GM12878 (cell line): Measurements from ENCODE around the gene MAMDC2. TPM values are rescaled to one million over a fixed set of nuclear protein-coding genes. Genes with fewer than 3 reads are reported as not detected.

ENCODE experiments used
- ATAC-seq: fragments of 200-7000 bp; cut with Tn5 transposase; 3 replicates; pipeline ENCODE4 v1.9.1; 2020; ENCODE audit warnings: mild to moderate bottlenecking, moderate library complexity
- BruUV-seq: library from RNA; stranded (reverse); fragments of 400-500 nt; replicated peaks from 2 replicates; lab custom pipeline; 2021; lab: Mats Ljungman, UMichigan
- CTCF ChIA-PET: fragments of 300-600 bp; sonication (Branson Sonifier 250); formaldehyde crosslinking; extraction: SDS; loops from one replicate; lab custom pipeline; 2021; ENCODE audit warnings: inconsistent platforms; lab: Yijun Ruan, JAX
- POLR2A ChIA-PET: fragments of 350-600 bp; formaldehyde crosslinking; extraction: SDS; loops from one replicate; lab custom pipeline; 2021; ENCODE audit warnings: inconsistent platforms; lab: Charles Lee
- RAD21 ChIA-PET: fragments of 300-600 bp; sonication (Branson Sonifier 250); formaldehyde crosslinking; loops from one replicate; lab custom pipeline; 2023; ENCODE audit warnings: antibody characterized with exemption; ENCODE audit not compliant: unreplicated experiment; lab: Charles Lee
- SMC1A ChIA-PET: fragments of 300-600 bp; sonication (Branson Sonifier 250); formaldehyde crosslinking; loops from one replicate; lab custom pipeline; 2023; ENCODE audit not compliant: unreplicated experiment, uncharacterized antibody; lab: Charles Lee
- DNase-seq: peaks from one replicate; pipeline ENCODE4 v3.0.0-alpha.2; 2011; ENCODE audit warnings: low read depth, low spot score
- FAIRE-seq: peaks from 3 replicates; lab custom pipeline; 2011; peaks lifted over from hg19 to GRCh38; lab: Jason Lieb, UNC
- H2AFZ ChIP-seq: 2 replicates; pipeline ENCODE4 v1.6.0; 2011; ENCODE audit warnings: low read depth, low read length, control low read depth; ENCODE audit not compliant: control insufficient read depth
- H3K27ac ChIP-seq: 2 replicates; pipeline ENCODE4 v1.5.1; 2011; ENCODE audit warnings: control low read depth; ENCODE audit not compliant: control insufficient read depth, insufficient read depth
- H3K27me3 ChIP-seq, 2 experiments: replicated peaks in 1 of 2; 2 replicates each; pipeline versions ENCODE4 v1.6.0 to v1.6.1; 2011; ENCODE audit warnings: low read length in 1 of 2; ENCODE audit not compliant: control insufficient read depth in 2 of 2, insufficient read depth in 2 of 2
- H3K36me3 ChIP-seq, 2 experiments: 2 replicates each; pipeline ENCODE4 v1.5.1; 2011; ENCODE audit warnings: low read length in 1 of 2; ENCODE audit not compliant: control insufficient read depth in 2 of 2, insufficient read depth in 2 of 2
- H3K4me1 ChIP-seq: 2 replicates; pipeline ENCODE4 v1.6.1; 2011; ENCODE audit warnings: mild to moderate bottlenecking, low read length, moderate library complexity, mixed read lengths; ENCODE audit not compliant: control insufficient read depth, insufficient read depth
- H3K4me2 ChIP-seq: 2 replicates; pipeline ENCODE4 v1.6.0; 2011; ENCODE audit warnings: control low read depth; ENCODE audit not compliant: control insufficient read depth, insufficient read depth
- H3K4me3 ChIP-seq: fragments of 200-600 bp; sonication (generic); 2 replicates; pipeline ENCODE4 v1.5.1; 2016
- H3K79me2 ChIP-seq: 2 replicates; pipeline ENCODE4 v1.6.0; 2011; ENCODE audit warnings: low read length; ENCODE audit not compliant: control insufficient read depth, insufficient read depth
- H3K9ac ChIP-seq: 2 replicates; pipeline ENCODE4 v1.8.0; 2011; ENCODE audit warnings: low read length, control low read depth, mixed read lengths; ENCODE audit not compliant: control insufficient read depth, insufficient read depth
- H3K9me3 ChIP-seq: replicated peaks from 3 replicates; pipeline ENCODE4 v1.5.1; 2011; ENCODE audit warnings: mild to moderate bottlenecking, low read length; ENCODE audit not compliant: control insufficient read depth, insufficient read depth
- H4K20me1 ChIP-seq: 2 replicates; pipeline ENCODE4 v1.6.0; 2011; ENCODE audit not compliant: control insufficient read depth, insufficient read depth
- ATF3 ChIP-seq: IDR thresholded peaks from 2 replicates; pipeline ENCODE4 v1.6.1; 2011; ENCODE audit warnings: low read depth, mild to moderate bottlenecking, low read length, moderate library complexity, borderline replicate concordance; ENCODE audit errors: extremely low read depth
- CBFB ChIP-seq: IDR thresholded peaks from 2 replicates; pipeline ENCODE4 v1.6.1; 2016; ENCODE audit warnings: antibody characterized with exemption, low read depth
- CBX3 ChIP-seq: fragments of 200-600 bp; sonication (generic); IDR thresholded peaks from 2 replicates; pipeline ENCODE4 v1.6.1; 2016; ENCODE audit warnings: low read depth, borderline replicate concordance
- E2F4 ChIP-seq: IDR thresholded peaks from 2 replicates; pipeline ENCODE4 v1.6.1; 2012; ENCODE audit warnings: low read depth, low read length, improper control_type of control experiment
- FOXM1 ChIP-seq: IDR thresholded peaks from 2 replicates; pipeline ENCODE4 v1.6.1; 2012; ENCODE audit warnings: low read depth, mild to moderate bottlenecking, inconsistent platforms, low read length, moderate library complexity
- LARP7 ChIP-seq: fragments of 450-650 bp; IDR thresholded peaks from 2 replicates; pipeline ENCODE4 v1.6.1; 2017; ENCODE audit warnings: mild to moderate bottlenecking
- MTA2 ChIP-seq: fragments of 450-650 bp; IDR thresholded peaks from 2 replicates; pipeline ENCODE4 v1.6.1; 2016; ENCODE audit warnings: low read depth, mild to moderate bottlenecking, moderate library complexity
- MTA3 ChIP-seq: IDR thresholded peaks from 2 replicates; pipeline ENCODE4 v1.6.1; 2012; ENCODE audit warnings: low read length, inconsistent platforms, borderline replicate concordance
- NR2C2 ChIP-seq: IDR thresholded peaks from 2 replicates; pipeline ENCODE4 v1.6.1; 2011; ENCODE audit warnings: borderline replicate concordance, low read depth; ENCODE audit not compliant: control insufficient read depth, insufficient read length
- POLR2AphosphoS5 ChIP-seq: IDR thresholded peaks from 2 replicates; pipeline ENCODE4 v1.6.1; 2011; ENCODE audit warnings: mild to moderate bottlenecking, low read length, inconsistent platforms
- RELB ChIP-seq: fragments of 450-650 bp; IDR thresholded peaks from 2 replicates; pipeline ENCODE4 v1.6.1; 2017; ENCODE audit warnings: low read depth, mild to moderate bottlenecking, moderate library complexity
- SKIL ChIP-seq: fragments of 450-650 bp; IDR thresholded peaks from 2 replicates; pipeline ENCODE4 v1.6.1; 2017; ENCODE audit warnings: mild to moderate bottlenecking, low read depth, inconsistent platforms; ENCODE audit not compliant: poor library complexity, severe bottlenecking
- SREBF2 ChIP-seq: IDR thresholded peaks from 2 replicates; pipeline ENCODE4 v1.6.1; 2012; ENCODE audit warnings: mild to moderate bottlenecking, low read length
- ZNF384 ChIP-seq: IDR thresholded peaks from 2 replicates; pipeline ENCODE4 v1.6.1; 2012; ENCODE audit warnings: low read depth, mild to moderate bottlenecking, low read length, improper control_type of control experiment, borderline replicate concordance
- WGBS: methylation state at CpG from one replicate; pipeline ENCODE4 v1.1.6; 2016; ENCODE audit warnings: low lambda C conversion rate; ENCODE audit not compliant: insufficient replicate concordance, insufficient coverage; ENCODE audit errors: missing lambda C conversion rate; 5-methylcytosine and 5-hydroxymethylcytosine counted together
- in situ Hi-C: fragments of 300-500 bp; cut with MboI; formaldehyde crosslinking; loops from 9 replicates; pipeline ENCODE4 v1.14.3; 2018; ENCODE audit warnings: mixed read lengths
- intact Hi-C: fragments of 100-400 bp; cut with micrococcal nuclease; formaldehyde crosslinking; loops from one replicate; pipeline ENCODE4 v1.14.2; 2022; ENCODE audit not compliant: unreplicated experiment
- polyA plus RNA-seq, 11 experiments: library from polyadenylated mRNA; depleted of rRNA in 4 of 11; unstranded in 6 of 11; stranded (reverse) in 5 of 11; fragments of >200 nt; fragmentation: Nextera tagmentation in 4 of 11; fragmentation: Illumina TruSeq in 1 of 11; extraction: Ambion mirVana in 4 of 11; extraction: Trizol in 1 of 11; gene quantifications; 1 replicate in 1 of 11; 2 replicates in 10 of 11; pipeline versions ENCODE4 v1.2.1 to v1.2.3, GENCODE V29; 2011 to 2016; ENCODE audit warnings: inconsistent platforms in 2 of 11, missing spikeins in 2 of 11, low read depth in 1 of 11
- total RNA-seq, 4 experiments: library from RNA; depleted of rRNA in 3 of 4; stranded (reverse); fragments of >200 nt in 3 of 4; fragmentation: Illumina TruSeq in 1 of 4; extraction: Trizol in 1 of 4; gene quantifications; 2 replicates each; pipeline versions ENCODE4 v1.2.1 to v1.2.3, GENCODE V29; 2013 to 2021
- TF ChIP-seq, protein P1 (sequence below): fragments of 450-650 bp; formaldehyde crosslinking; IDR thresholded peaks from 2 replicates; pipeline ENCODE4 v1.5.0; 2022; ENCODE audit warnings: mild to moderate bottlenecking, missing genetic modification characterization

The MAMDC2 gene
- total and polyA plus RNA-seq, 10 of the 15 experiments (the other 5 are each of a cell fraction or from before 2014, with no cell fraction given) = 0.01 to 0.09 TPM; not detected in 8

DNA sequence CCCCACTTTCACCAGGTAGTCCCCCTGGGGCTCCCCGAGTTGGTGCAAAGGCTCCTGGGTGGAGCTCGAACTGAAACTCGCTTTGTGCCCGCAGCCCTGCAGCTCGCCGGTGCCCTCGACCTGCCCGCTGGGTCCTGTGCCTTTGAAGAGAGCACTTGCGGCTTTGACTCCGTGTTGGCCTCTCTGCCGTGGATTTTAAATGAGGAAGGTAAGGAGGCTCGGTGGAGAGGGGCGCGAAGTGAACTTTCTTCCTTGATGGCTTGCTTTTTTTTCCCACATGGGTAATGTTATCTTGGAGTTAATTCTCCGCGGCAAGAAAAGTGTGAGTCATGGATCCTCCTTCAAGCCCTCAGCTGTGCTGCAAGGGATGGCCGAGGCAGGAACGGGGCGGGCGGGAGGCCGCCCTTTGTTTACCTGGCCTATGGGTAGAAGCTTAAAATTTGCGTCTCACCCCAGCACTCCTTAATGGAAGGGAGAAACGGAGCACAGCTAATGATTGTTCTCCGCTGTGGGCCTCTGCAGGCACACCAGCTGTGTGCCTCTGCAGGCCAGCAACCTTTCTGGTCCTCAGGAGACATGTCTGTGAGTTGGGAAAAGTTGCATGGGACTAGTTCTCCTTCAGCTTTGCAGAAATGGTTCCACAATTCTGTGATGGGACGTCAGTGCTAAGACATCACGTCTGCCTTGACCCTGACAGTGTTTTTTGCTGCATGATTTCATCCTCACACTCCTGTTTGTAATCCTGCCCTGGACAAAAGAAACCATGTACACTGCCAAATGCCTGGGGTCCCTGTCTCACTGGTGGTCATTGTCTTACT is 1.1 kb downstream of the MAMDC2 start:
- SMC1A ChIA-PET = no interaction called here
- BruUV-seq = no TSS peak
- 20% methylated on average over 26 of the region's 26 CpGs for WGBS
- DNase-seq (no peak), FAIRE-seq (no peak), ATAC-seq (no peak)
- RAD21 ChIA-PET = no interaction called here
- H3K9me3 ChIP-seq = no peaks in the 10 kb centered on the region
- H4K20me1 ChIP-seq = no peaks in the 10 kb centered on the region
- CTCF ChIA-PET = interaction anchor here (0.6 kb wide), 1 partner anchor 1980 kb away, joined by 3 read pairs; no protein-coding TSS in a partner anchor
- no peak overlapping the region for H3K9ac ChIP-seq
- H3K36me3 ChIP-seq = no peaks in the 10 kb centered on the region
- no peak overlapping the region for H3K4me2 ChIP-seq
- no peaks in the 10 kb centered on the region for H3K4me1 ChIP-seq
- in situ Hi-C loops = no loop called here
- H3K79me2 ChIP-seq = no peaks in the 10 kb centered on the region
- POLR2A ChIA-PET = no interaction called here
- no peak overlapping the region for H3K27ac ChIP-seq
- no peak overlapping the region for H2AFZ ChIP-seq
- H3K4me3 ChIP-seq = no peak overlapping the region
- H3K27me3 ChIP-seq = peaks cover 5 to 9% of the 10 kb centered on the region in 2 experiments; a peak in 3 of 4 replicates
- intact Hi-C loops = no loop called here
- TF ChIP-seq ATF3 (no peak), SKIL (no peak), E2F4 (no peak), FOXM1 (no peak), MTA3 (no peak), NR2C2 (no peak), LARP7 (no peak), CBX3 (no peak), ZNF384 (no peak), POLR2AphosphoS5 (no peak), SREBF2 (no peak), MTA2 (no peak), CBFB (no peak), RELB (no peak)
- TF ChIP-seq, protein P1, sequence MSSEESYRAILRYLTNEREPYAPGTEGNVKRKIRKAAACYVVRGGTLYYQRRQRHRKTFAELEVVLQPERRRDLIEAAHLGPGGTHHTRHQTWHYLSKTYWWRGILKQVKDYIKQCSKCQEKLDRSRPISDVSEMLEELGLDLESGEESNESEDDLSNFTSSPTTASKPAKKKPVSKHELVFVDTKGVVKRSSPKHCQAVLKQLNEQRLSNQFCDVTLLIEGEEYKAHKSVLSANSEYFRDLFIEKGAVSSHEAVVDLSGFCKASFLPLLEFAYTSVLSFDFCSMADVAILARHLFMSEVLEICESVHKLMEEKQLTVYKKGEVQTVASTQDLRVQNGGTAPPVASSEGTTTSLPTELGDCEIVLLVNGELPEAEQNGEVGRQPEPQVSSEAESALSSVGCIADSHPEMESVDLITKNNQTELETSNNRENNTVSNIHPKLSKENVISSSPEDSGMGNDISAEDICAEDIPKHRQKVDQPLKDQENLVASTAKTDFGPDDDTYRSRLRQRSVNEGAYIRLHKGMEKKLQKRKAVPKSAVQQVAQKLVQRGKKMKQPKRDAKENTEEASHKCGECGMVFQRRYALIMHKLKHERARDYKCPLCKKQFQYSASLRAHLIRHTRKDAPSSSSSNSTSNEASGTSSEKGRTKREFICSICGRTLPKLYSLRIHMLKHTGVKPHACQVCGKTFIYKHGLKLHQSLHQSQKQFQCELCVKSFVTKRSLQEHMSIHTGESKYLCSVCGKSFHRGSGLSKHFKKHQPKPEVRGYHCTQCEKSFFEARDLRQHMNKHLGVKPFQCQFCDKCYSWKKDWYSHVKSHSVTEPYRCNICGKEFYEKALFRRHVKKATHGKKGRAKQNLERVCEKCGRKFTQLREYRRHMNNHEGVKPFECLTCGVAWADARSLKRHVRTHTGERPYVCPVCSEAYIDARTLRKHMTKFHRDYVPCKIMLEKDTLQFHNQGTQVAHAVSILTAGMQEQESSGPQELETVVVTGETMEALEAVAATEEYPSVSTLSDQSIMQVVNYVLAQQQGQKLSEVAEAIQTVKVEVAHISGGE (CRISPR knock-in tag) = no peak
